Transverse colon (tissue), 3 donors: Measurements from ENCODE around the gene ERLIN1.

ENCODE experiments used
- EP300 ChIP-seq: sonication (generic); formaldehyde crosslinking; IDR thresholded peaks from one replicate; pipeline ENCODE4 v1.6.1; 2017; ENCODE audit warnings: antibody characterized with exemption, low read depth
- POLR2A ChIP-seq: fragments of 450-650 bp; IDR thresholded peaks from one replicate; pipeline ENCODE4 v1.6.1; 2016; ENCODE audit warnings: antibody characterized with exemption, mild to moderate bottlenecking, moderate library complexity
- TF ChIP-seq, protein P1 (sequence below), 5 experiments: fragments of 200-600 bp in 3 of 5; fragments of 450-650 bp in 2 of 5; sonication (generic) in 3 of 5; IDR thresholded peaks; 1 replicate in 2 of 5; 2 replicates in 3 of 5; pipeline ENCODE4 v1.5.1; 2016 to 2017; ENCODE audit warnings: antibody characterized with exemption in 5 of 5, inconsistent platforms in 3 of 5, mild to moderate bottlenecking in 2 of 5, moderate library complexity in 1 of 5

DNA sequence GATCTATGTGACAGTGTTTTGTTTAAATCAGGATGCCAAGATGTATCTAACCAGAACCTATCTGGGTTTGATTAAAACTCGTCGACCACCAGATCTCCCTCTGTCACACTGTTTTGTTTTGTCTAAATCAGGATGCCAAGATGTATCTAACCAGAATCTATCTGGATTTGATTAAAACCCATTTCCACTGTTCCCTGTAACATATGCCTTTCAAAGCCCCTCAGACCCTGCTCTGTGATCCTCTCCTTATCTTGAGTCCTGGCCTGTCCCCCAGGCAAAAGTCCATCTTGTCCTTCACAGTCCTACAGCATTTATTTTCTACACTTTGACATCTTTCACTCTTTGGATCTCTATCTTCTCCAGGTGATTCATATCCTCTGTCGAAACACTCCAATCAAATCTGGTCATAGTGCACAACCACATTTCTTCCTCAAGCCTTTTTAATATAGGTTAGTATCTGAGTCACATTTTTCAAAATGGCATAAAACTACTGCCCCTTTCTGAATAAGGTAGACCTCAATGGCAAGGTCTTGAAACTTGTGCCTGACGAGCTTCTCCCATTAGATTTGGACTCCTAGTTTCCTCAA lies 32.5 kb downstream of the ERLIN1 start:
- TF ChIP-seq, protein P1, sequence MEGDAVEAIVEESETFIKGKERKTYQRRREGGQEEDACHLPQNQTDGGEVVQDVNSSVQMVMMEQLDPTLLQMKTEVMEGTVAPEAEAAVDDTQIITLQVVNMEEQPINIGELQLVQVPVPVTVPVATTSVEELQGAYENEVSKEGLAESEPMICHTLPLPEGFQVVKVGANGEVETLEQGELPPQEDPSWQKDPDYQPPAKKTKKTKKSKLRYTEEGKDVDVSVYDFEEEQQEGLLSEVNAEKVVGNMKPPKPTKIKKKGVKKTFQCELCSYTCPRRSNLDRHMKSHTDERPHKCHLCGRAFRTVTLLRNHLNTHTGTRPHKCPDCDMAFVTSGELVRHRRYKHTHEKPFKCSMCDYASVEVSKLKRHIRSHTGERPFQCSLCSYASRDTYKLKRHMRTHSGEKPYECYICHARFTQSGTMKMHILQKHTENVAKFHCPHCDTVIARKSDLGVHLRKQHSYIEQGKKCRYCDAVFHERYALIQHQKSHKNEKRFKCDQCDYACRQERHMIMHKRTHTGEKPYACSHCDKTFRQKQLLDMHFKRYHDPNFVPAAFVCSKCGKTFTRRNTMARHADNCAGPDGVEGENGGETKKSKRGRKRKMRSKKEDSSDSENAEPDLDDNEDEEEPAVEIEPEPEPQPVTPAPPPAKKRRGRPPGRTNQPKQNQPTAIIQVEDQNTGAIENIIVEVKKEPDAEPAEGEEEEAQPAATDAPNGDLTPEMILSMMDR (IDR thresholded peaks at IDR 0.05) = no peak
- no peak for TF ChIP-seq POLR2A
- no peak for TF ChIP-seq EP300
